ENCODE measurements around the gene CDK18.

CDK18 gene

GRCh38 chr1:205505076-205505729 lies 734 bp downstream of the CDK18 start:
- DNase-seq (ENCODE audit: low spot score) = no peak

GRCh38 chr1:205505791-205506190 lies 1.3 kb downstream of the CDK18 start:
- peak; percentile 41 for DNase-seq (ENCODE audit: low spot score)

- no peak for DNase-seq (ENCODE audit: low spot score)
Observed at GRCh38 chr1:205506409-205507200, 2.1 kb downstream of the CDK18 start.

DNA sequence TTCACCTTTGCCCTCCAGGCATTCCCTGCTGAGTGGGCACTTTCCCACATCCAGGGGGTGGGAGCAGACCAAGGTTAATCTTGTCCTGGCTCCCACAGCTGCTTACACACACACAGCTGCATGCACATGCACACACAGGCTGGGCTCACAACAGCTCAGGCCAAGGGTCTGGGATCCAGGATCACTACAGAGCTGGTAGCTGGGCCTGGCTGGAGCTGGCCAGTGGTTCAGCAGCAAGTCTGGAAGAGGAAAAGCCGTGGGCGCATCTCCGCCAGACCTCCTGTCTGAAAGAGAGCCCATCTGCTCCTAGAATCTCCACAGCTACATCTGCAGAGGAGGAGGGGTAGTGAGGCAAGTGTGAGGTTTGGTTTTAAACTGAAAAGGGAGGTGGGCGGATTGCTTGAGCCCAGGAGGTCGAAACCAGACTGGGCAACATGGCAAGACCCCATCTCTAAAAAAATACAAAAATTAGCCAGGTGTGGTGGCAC lies 3.8 kb downstream of the CDK18 start:
- DNase-seq (ENCODE audit: low spot score) = no peak

GRCh38 chr1:205510308-205510950 lies 6.0 kb downstream of the CDK18 start:
- DNase-seq (ENCODE audit: low spot score) = no peak

DNA sequence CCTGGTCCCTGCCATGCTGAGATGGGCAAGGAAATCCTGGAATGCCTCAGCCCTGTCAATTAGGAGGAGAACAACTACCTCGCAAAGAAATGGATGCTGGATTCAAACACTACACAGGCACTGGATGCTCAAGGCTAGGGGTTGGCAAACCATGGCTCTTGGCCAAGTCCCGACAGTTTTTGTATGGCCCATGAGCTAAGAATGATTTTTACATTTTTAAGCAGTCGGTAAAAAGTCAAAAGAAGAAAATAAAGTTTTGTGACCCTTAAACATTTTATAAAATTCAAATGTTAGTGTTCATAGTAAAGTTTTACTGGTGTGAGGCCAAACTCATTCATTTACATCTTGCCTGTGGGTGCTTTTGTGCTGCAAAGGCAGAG lies 6.5 kb downstream of the CDK18 start:
- no peak for DNase-seq (ENCODE audit: low spot score)

DNA sequence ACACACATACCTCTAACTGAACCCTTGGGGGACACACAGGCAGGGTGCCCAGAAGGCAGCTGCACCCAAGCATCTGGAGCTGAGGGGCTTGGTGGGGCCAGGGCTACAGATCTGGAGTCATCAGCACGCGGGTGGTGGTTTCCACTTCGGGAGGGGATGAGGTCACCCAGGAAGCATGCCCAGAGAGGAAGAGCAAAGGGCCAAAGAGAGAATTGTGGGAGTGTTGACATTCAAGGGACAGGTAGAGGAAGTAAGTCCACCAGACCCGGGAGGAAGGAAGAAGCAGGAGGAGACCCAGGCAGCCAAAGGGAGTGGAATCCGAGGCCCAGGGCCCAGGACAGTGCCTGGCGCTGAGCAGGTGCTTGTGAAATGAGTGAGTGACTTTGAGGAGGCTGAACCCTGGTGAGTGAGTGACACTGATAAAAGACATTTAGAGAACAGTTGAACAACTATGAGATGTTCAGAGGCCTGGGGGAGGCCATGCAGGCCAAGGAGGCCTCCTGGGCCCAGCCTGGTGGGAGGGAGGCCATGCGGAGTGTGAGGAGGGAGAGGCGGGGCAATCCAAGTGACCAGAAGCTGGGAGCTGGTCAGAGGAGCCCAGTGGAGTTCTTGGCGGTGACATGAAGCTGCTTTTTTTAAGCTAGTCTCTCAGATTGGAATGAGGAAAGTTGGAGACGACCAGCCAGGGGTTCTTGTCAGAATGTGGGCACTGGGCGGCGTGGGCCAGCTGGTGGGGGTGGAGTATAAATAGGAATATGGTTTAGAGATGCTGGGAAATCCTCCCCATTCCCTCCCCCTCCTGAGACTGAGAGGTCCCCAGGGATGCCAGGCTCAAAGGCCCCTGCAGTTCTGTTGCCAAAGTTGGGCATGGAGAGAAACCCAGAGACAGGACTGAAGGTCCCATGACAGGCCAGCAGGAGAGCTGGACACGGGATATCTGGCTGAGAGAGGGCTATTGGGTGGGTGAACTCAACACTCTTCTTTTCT lies 7.9 kb downstream of the CDK18 start:
- no peak for DNase-seq (ENCODE audit: low spot score)

- DNase-seq (ENCODE audit: low spot score) = no peak
Observed at GRCh38 chr1:205513774-205514173, 9.3 kb downstream of the CDK18 start.

- DNase-seq (ENCODE audit: low spot score) = no peak
Observed at GRCh38 chr1:205514211-205515142, 10.0 kb downstream of the CDK18 start.

DNA sequence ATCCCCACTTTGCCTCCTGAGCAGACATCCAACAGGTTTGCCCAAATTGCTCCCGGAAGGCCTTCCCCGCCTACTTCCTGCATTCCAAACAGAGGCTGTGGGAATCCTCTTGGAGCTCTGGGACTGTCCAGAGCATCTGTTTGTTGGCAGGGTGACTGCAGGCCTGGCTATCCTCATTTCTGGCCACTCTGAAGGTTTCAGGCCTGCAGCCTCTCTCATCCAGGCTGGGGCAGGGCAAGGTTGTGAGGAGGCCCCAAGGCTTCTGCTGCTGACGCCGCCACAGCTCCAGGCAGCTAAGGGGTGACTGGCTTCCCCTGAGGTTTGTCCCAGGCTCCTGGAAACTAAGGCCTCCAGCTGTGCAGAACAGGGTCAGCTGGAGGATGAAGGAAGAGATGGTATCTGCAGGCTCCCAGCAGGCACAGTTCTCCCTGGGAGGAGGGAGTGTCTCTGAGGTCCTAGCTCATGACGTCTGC lies 11.3 kb downstream of the CDK18 start:
- DNase-seq (ENCODE audit: low spot score) = no peak

DNA sequence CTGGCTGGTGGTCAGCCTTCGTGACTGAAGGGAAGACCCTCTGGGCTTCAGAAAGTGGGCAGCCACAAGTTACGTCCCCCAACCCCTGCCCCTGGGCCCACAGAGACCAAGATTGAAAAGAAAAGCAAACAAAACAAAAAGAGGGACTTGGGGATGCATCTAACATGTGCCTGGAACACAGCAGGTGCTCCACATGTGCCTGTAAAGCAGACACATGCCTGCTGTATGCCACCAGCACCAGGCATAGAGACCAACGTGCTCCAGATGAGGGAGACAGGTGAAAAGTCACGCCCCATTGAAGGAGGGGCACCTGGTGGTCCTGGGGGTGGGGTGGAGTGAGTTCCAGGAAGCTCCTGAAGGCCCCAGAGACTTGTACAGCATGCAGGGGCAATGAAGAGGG lies 11.9 kb downstream of the CDK18 start:
- no peak for DNase-seq (ENCODE audit: low spot score)

GRCh38 chr1:205517288-205517687 lies 12.8 kb downstream of the CDK18 start:
- no peak for DNase-seq (ENCODE audit: low spot score)

GRCh38 chr1:205517763-205518162 lies 13.3 kb downstream of the CDK18 start:
- no peak for DNase-seq (ENCODE audit: low spot score)

GRCh38 chr1:205518661-205519540 lies 14.4 kb downstream of the CDK18 start:
- no peak for DNase-seq (ENCODE audit: low spot score)

DNA sequence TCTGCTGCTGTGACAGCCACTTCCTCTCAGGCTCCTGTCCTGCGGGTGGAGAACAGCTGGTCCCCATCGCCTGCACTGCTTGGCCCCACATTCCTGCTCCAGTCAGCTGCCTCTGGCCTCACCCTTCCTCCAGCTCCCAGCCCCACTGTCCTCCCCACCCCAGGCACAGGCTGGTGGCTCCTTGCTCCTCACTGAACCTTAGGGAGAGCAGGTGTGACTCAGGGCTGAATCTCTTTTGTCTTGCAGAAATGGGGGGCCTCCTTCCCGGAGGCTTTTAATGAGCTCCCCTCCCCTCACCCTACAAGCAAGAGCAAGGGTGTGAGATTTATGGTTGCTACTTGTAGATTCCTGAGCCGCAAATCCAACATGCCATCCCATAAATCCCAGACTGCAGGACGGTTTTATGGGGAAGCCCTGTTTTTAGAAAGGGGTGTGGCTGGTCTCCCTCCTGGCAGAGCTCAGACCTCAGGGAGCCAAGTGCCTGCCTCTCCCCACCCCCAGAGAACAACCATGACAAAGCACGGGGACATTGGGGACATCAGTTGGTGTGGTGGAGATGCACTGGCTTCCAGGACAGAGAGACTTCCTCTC lies 15.2 kb downstream of the CDK18 start:
- DNase-seq (ENCODE audit: low spot score) = peak; percentile 55

GRCh38 chr1:205520709-205521108 lies 16.2 kb downstream of the CDK18 start:
- DNase-seq (ENCODE audit: low spot score) = no peak

- no peak for DNase-seq (ENCODE audit: low spot score)
Observed at GRCh38 chr1:205521686-205522085, 17.2 kb downstream of the CDK18 start.

DNA sequence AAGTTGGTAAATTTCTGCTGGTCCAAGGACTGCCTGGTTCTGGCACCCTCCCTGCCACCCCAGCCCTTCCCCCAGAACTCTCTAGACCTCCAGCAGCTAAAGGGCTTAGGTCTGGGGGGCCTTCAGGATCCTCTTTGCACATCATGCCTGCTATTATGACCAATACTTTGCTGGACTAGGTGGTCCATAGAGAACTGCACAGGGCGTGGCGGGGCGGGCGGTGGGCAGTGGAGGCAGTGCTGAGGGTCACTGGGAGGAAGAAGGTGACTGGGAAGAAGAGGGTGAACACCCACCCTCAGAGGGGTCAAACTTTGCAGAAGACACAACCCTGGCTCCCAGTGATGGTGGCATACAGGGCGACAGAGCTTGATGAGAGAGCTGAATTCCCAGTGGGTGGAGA lies 18.2 kb downstream of the CDK18 start:
- DNase-seq (ENCODE audit: low spot score) = no peak

DNA sequence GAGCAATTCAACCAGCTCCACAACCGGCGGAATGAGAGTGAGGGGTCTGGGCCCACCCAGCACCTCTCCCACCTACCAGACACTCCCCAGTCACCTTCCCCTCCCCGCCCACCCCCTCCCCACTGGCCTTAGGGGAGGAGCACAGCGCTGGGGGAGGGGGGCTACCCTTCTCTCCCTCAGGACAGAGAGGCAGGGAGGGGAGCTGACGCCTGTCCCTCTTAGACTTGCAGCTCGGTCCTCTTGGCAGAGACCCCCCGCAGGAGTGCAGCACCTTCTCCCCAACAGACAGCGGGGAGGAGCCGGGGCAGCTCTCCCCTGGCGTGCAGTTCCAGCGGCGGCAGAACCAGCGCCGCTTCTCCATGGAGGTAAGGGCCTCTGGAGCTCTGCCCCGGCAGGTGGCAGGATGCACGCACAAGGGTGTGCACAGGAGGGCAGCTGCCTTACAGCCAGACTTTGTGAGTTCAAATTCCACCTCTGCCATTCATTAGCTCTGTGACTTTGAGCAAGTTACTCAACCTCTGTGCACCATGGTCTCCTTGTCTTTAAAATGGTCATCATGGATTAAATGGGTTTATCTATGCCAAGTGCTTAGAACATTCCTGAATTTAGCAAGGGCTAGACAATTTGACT lies 18.9 kb downstream of the CDK18 start:
- DNase-seq (ENCODE audit: low spot score) = no peak

Measured in AG08396 (cell line).